ENCODE data around the gene PTPRG.

PTPRG gene

GRCh38 chr3:61718565-61718964 is 157.2 kb downstream of the PTPRG start:
- H3K9me3 ChIP-seq (replicated peaks in 1 of 11), result peaks cover 0 to 8% (median 0%) of the 10 kb centered on the region in 11 experiments; a peak in 1 of 22 replicates
- no peak overlapping the region for H3K27ac ChIP-seq
- no peak for TF ChIP-seq Cebpa-rat (IDR thresholded peaks at IDR 0.05)
- H3K4me1 ChIP-seq, result peaks cover 0 to 19% (median 2%) of the 10 kb centered on the region in 10 experiments; a peak in 8 of 20 replicates
- H4K20me1 ChIP-seq, result peaks cover 0 to 27% (median 0%) of the 10 kb centered on the region in 11 experiments; a peak in 2 of 22 replicates
- no peak overlapping the region for H3K9ac ChIP-seq
- H3K4me3 ChIP-seq, result no peak overlapping the region
- no peak overlapping the region for H3K4me2 ChIP-seq
- H3K36me3 ChIP-seq, result no peaks in the 10 kb centered on the region
- H3K27me3 ChIP-seq, result no peaks in the 10 kb centered on the region

- no peak for TF ChIP-seq Cebpa-rat (IDR thresholded peaks at IDR 0.05)
- Histone ChIP-seq H3K27me3 (no peaks in the 10 kb centered on the region), H3K4me1 (peaks cover 0 to 19% (median 2%) of the 10 kb centered on the region in 10 experiments; a peak in 8 of 20 replicates), H3K9ac (no peak overlapping the region), H3K9me3 (replicated peaks in 1 of 11) (peaks cover 0 to 8% (median 0%) of the 10 kb centered on the region in 11 experiments; a peak in 1 of 22 replicates), H3K27ac (no peak overlapping the region), H4K20me1 (peaks cover 0 to 23% (median 0%) of the 10 kb centered on the region in 11 experiments; a peak in 2 of 22 replicates), H3K36me3 (no peaks in the 10 kb centered on the region), H3K4me3 (no peak overlapping the region), H3K4me2 (no peak overlapping the region; a peak in 1 of 22 replicates)
Observed at GRCh38 chr3:61719278-61719977, 158.1 kb downstream of the PTPRG start.

GRCh38 chr3:61723038-61723437 is 161.7 kb downstream of the PTPRG start:
- no peak overlapping the region for H3K27ac ChIP-seq
- H3K27me3 ChIP-seq, result no peaks in the 10 kb centered on the region
- H3K9ac ChIP-seq, result no peak overlapping the region
- peaks cover 0 to 18% (median 0%) of the 10 kb centered on the region in 11 experiments; a peak in 2 of 22 replicates for H3K9me3 ChIP-seq (replicated peaks in 1 of 11)
- H3K36me3 ChIP-seq, result no peaks in the 10 kb centered on the region
- no peak overlapping the region for H3K4me3 ChIP-seq
- peaks cover 0 to 12% (median 0%) of the 10 kb centered on the region in 11 experiments; a peak in 2 of 22 replicates for H4K20me1 ChIP-seq
- peaks cover 0 to 9% (median 0%) of the 10 kb centered on the region in 10 experiments; a peak in 3 of 20 replicates for H3K4me1 ChIP-seq
- no peak overlapping the region for H3K4me2 ChIP-seq
- no peak for TF ChIP-seq Cebpa-rat (IDR thresholded peaks at IDR 0.05)

- Histone ChIP-seq H4K20me1 (peaks cover 0 to 17% (median 0%) of the 10 kb centered on the region in 11 experiments; a peak in 2 of 22 replicates), H3K27ac (no peak overlapping the region), H3K9ac (no peak overlapping the region), H3K4me1 (peaks cover 0 to 5% (median 0%) of the 10 kb centered on the region in 10 experiments; a peak in 3 of 20 replicates), H3K36me3 (no peaks in the 10 kb centered on the region), H3K9me3 (replicated peaks in 1 of 11) (peaks cover 0 to 18% (median 0%) of the 10 kb centered on the region in 11 experiments; a peak in 2 of 22 replicates), H3K4me2 (no peak overlapping the region), H3K4me3 (no peak overlapping the region), H3K27me3 (no peaks in the 10 kb centered on the region)
- TF ChIP-seq Cebpa-rat (IDR thresholded peaks at IDR 0.05), result no peak
Observed at GRCh38 chr3:61724183-61724582, 162.8 kb downstream of the PTPRG start.

- peaks cover 0 to 12% (median 1%) of the 10 kb centered on the region in 11 experiments; a peak in 3 of 22 replicates for H4K20me1 ChIP-seq
- peaks cover 0 to 16% (median 0%) of the 10 kb centered on the region in 11 experiments; a peak in 2 of 22 replicates for H3K9me3 ChIP-seq (replicated peaks in 1 of 11)
- H3K36me3 ChIP-seq, result no peaks in the 10 kb centered on the region
- H3K27ac ChIP-seq, result no peak overlapping the region
- no peak overlapping the region for H3K4me3 ChIP-seq
- H3K4me1 ChIP-seq, result no peaks in the 10 kb centered on the region
- no peak overlapping the region for H3K9ac ChIP-seq
- TF ChIP-seq Cebpa-rat (IDR thresholded peaks at IDR 0.05), result no peak
- H3K4me2 ChIP-seq, result no peak overlapping the region
- H3K27me3 ChIP-seq, result no peaks in the 10 kb centered on the region
Observed at GRCh38 chr3:61724801-61725200, 163.4 kb downstream of the PTPRG start.

GRCh38 chr3:61725851-61726333 is 164.5 kb downstream of the PTPRG start:
- Histone ChIP-seq H3K4me2 (no peak overlapping the region), H3K9ac (no peak overlapping the region)

GRCh38 chr3:61727435-61727834 is 166.1 kb downstream of the PTPRG start:
- no peaks in the 10 kb centered on the region for H3K36me3 ChIP-seq
- H3K4me1 ChIP-seq, result no peaks in the 10 kb centered on the region
- no peak overlapping the region for H3K9ac ChIP-seq
- no peaks in the 10 kb centered on the region for H3K27me3 ChIP-seq
- no peak overlapping the region for H3K4me3 ChIP-seq
- H4K20me1 ChIP-seq, result peaks cover 0 to 14% (median 4%) of the 10 kb centered on the region in 11 experiments; a peak in 4 of 22 replicates
- peaks cover 0 to 11% (median 0%) of the 10 kb centered on the region in 11 experiments; a peak in 2 of 22 replicates for H3K9me3 ChIP-seq (replicated peaks in 1 of 11)
- no peak overlapping the region for H3K4me2 ChIP-seq
- H3K27ac ChIP-seq, result no peak overlapping the region
- TF ChIP-seq Cebpa-rat (IDR thresholded peaks at IDR 0.05), result no peak

More at GRCh38 chr3:61725851-61726333, 164.5 kb downstream of the PTPRG start:
- Histone ChIP-seq H3K4me1 (no peaks in the 10 kb centered on the region), H3K9me3 (replicated peaks in 1 of 11) (peaks cover 0 to 11% (median 0%) of the 10 kb centered on the region in 11 experiments; a peak in 2 of 22 replicates), H3K36me3 (no peaks in the 10 kb centered on the region), H3K27ac (no peak overlapping the region), H3K27me3 (no peaks in the 10 kb centered on the region), H3K4me3 (no peak overlapping the region), H4K20me1 (peaks cover 0 to 14% (median 4%) of the 10 kb centered on the region in 11 experiments; a peak in 4 of 22 replicates)
- TF ChIP-seq Cebpa-rat (IDR thresholded peaks at IDR 0.05), result no peak

- Histone ChIP-seq H4K20me1 (peaks cover 0 to 20% (median 10%) of the 10 kb centered on the region in 11 experiments; a peak in 8 of 22 replicates), H3K9ac (no peak overlapping the region), H3K4me3 (no peak overlapping the region), H3K27me3 (no peaks in the 10 kb centered on the region), H3K36me3 (no peaks in the 10 kb centered on the region), H3K4me2 (no peak overlapping the region), H3K9me3 (replicated peaks in 1 of 11) (peaks cover 0 to 11% (median 0%) of the 10 kb centered on the region in 11 experiments; a peak in 2 of 22 replicates), H3K27ac (no peak overlapping the region), H3K4me1 (no peaks in the 10 kb centered on the region)
- TF ChIP-seq Cebpa-rat (IDR thresholded peaks at IDR 0.05), result no peak
Observed at GRCh38 chr3:61729038-61729634, 167.8 kb downstream of the PTPRG start.

GRCh38 chr3:61730056-61730455 is 168.7 kb downstream of the PTPRG start:
- Histone ChIP-seq H3K4me1 (0 out of 20 replicates have a peak, but pooled peaks cover 0 to 3% (median 0%) of the 10 kb centered on the region in 10 experiments), H3K27ac (no peak overlapping the region), H3K4me2 (no peak overlapping the region), H3K27me3 (no peaks in the 10 kb centered on the region), H3K9ac (no peak overlapping the region), H3K9me3 (replicated peaks in 1 of 11) (peaks cover 0 to 11% (median 0%) of the 10 kb centered on the region in 11 experiments; a peak in 2 of 22 replicates), H3K4me3 (no peak overlapping the region), H4K20me1 (peaks cover 0 to 25% (median 10%) of the 10 kb centered on the region in 11 experiments; a peak in 8 of 22 replicates), H3K36me3 (no peaks in the 10 kb centered on the region)
- no peak for TF ChIP-seq Cebpa-rat (IDR thresholded peaks at IDR 0.05)

Data from BLaER1 treated with 17β-estradiol and CSF1 and Interleukin-3, amounts not matched to agents 10 nM and 100 nM (cell line).